T-helper 17 cell (primary cell): ENCODE data around the gene IL1RAPL2. TPM values are rescaled to one million over a fixed set of nuclear protein-coding genes. Genes with fewer than 3 reads are reported as not detected.
"Not testable (repeated sequence)": the region's sequence is repeated elsewhere in the genome, so short reads cannot be mapped to it uniquely, and the experiment has no call there.

Experiments used
- ATAC-seq: fragments of 150-1000 bp; cut with Tn5 transposase; 2 replicates; pipeline ENCODE4 v1.10.0; 2021; ENCODE audit warnings: mild to moderate bottlenecking, moderate library complexity
- DNase-seq, 3 donors: peaks; one replicate each; pipeline versions ENCODE4 v3.0.0 to v3.0.0-alpha.2; 2020 to 2021
- H3K9me3 ChIP-seq: one replicate; pipeline ENCODE4 v1.7.0; 2013; ENCODE audit warnings: low read length, mild to moderate bottlenecking; ENCODE audit not compliant: control insufficient read depth, poor library complexity, severe bottlenecking
- H3K27ac Mint-ChIP-seq: one replicate; pipeline ENCODE4 v1.8.0; 2022; ENCODE audit warnings: mild to moderate bottlenecking, moderate library complexity, mixed read lengths
- H3K27me3 Mint-ChIP-seq: one replicate; pipeline ENCODE4 v1.8.0; 2022; ENCODE audit warnings: mixed read lengths
- H3K36me3 Mint-ChIP-seq: one replicate; pipeline ENCODE4 v1.8.0; 2022; ENCODE audit warnings: low read depth, mixed read lengths
- H3K4me1 Mint-ChIP-seq: one replicate; pipeline ENCODE4 v1.8.0; 2022; ENCODE audit warnings: mild to moderate bottlenecking, mixed read lengths
- H3K4me3 Mint-ChIP-seq: one replicate; pipeline ENCODE4 v1.8.0; 2022; ENCODE audit warnings: mild to moderate bottlenecking, moderate library complexity, mixed read lengths
- total RNA-seq, 4 donors: library from RNA in 2 of 4; stranded (reverse) in 2 of 4; gene quantifications; one replicate each; pipeline ENCODE4 v1.2.3 and lab custom pipeline; 2022 to 2026

IL1RAPL2 gene
- total RNA-seq, 2 donors from 2014 or later = not detected

DNA sequence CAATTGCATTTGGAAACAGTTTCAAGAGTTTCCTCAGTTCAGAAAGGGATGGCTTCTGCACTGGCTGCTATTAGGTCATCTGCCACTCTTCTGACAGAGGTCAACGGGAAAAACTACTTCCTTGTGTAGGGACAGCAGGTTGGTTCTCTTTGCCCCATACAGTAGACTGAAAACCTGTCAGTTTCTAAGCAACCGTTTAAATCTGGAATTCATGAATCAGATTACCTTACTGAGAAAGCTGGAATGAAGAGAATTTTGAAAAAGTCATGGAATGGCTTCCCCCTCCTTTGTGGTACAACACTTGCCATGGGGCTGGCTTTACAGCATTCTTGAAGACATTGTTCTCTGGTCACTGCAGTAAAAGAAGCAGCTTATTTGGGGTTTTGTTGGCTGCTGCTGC is 240.3 kb downstream of the IL1RAPL2 start:
- Mint-ChIP-seq H3K27me3 (no peaks in the 10 kb centered on the region), H3K36me3 (no peaks in the 10 kb centered on the region), H3K4me3 (no peak overlapping the region), H3K27ac (no peak overlapping the region), H3K4me1 (no peaks in the 10 kb centered on the region)
- DNase-seq (no peak), ATAC-seq (no peak)
- no peaks in the 10 kb centered on the region for H3K9me3 ChIP-seq

DNA sequence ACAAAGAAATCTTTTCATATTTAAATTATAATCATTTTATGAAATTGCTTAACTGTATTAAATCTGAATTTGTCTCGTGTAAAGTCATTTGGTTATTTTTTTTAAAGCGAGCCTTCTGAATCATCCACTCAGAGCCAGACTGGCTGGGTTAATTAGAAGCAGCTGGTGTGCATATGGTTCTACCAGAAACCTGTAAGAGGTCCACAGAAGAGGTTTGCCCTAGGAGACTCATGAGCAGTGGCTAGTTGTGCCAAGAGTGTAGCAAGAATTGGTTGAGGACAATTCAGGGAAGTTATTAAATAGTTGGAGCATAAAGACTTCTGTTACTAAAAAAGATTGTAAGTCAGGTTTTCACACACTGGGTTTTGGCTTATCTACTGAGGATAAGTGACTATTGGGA is 267.4 kb downstream of the IL1RAPL2 start:
- Mint-ChIP-seq H3K4me1 (no peaks in the 10 kb centered on the region), H3K27ac (no peak overlapping the region), H3K4me3 (no peak overlapping the region), H3K27me3 (no peaks in the 10 kb centered on the region), H3K36me3 (no peaks in the 10 kb centered on the region)
- no peak for DNase-seq
- H3K9me3 ChIP-seq = no peaks in the 10 kb centered on the region
- ATAC-seq = no peak

DNA sequence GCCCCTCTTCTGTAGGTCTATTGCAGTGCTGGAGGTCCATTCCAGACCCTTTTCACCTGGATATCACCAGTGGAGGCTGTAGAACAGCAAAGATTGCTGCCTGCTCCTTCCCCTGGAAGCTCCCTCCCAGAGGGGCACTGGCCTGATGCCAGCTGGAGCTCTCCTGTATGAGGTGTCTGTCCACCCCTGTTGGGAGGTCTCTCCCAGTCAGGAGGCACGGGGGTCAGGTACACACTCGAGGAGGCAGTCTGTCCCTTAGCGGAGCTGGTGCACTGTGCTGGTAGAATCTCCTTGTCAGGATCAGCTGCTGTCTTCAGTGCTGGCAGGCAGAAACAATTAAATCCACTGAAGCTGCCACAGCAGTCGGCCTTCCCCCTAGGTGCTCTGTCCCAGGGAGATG is 276.6 kb downstream of the IL1RAPL2 start:
- Mint-ChIP-seq H3K27me3 (no peaks in the 10 kb centered on the region), H3K4me3 (no peak overlapping the region), H3K4me1 (no peaks in the 10 kb centered on the region), H3K36me3 (no peaks in the 10 kb centered on the region), H3K27ac (no peak overlapping the region)
- DNase-seq (no peak), ATAC-seq (no peak)
- no peaks in the 10 kb centered on the region for H3K9me3 ChIP-seq

DNA sequence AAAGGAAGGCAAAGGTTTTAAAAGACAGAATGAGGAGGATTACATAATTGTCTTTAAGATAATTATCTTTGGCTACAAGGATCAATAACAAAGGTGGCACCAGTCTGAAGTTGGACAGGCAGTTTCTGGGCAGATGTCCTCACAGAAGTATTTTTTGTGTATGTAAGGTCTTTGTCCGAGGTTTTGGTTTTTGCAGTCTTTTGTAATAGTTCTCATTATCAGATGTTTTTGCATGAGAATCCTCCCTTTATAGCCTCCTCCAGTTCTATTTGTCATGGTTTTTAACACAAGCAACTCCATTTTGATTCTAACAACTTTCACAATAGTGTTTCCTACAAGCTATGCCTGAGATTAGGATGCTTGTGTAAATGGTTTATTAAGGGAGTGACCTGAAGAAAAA is 286.2 kb downstream of the IL1RAPL2 start:
- Mint-ChIP-seq H3K4me3 (no peak overlapping the region), H3K27me3 (no peaks in the 10 kb centered on the region), H3K27ac (no peak overlapping the region), H3K4me1 (no peaks in the 10 kb centered on the region), H3K36me3 (no peaks in the 10 kb centered on the region)
- DNase-seq (no peak), ATAC-seq (no peak)
- no peaks in the 10 kb centered on the region for H3K9me3 ChIP-seq

DNA sequence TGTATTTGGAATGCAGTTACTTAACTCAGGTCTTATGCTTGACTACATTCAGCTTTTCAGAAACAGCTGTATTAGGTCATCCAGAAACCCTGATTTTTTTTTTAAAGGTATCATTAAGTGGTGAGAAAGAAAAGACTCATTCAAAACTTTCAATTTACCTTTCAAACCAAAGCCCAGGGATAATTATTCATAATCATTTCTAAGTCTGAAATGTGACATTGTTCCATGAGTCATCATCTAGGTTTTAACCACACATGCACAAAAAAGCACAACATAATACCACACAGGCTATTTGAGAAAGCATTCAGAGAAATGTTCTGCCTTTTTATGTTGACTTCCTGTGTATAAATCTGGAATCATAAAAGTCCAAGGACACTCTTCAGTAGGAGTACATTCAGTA is 288.2 kb downstream of the IL1RAPL2 start:
- Mint-ChIP-seq H3K4me1 (no peaks in the 10 kb centered on the region), H3K4me3 (no peak overlapping the region), H3K27me3 (no peaks in the 10 kb centered on the region), H3K36me3 (no peaks in the 10 kb centered on the region), H3K27ac (no peak overlapping the region)
- no peak for DNase-seq
- no peak for ATAC-seq
- no peaks in the 10 kb centered on the region for H3K9me3 ChIP-seq

DNA sequence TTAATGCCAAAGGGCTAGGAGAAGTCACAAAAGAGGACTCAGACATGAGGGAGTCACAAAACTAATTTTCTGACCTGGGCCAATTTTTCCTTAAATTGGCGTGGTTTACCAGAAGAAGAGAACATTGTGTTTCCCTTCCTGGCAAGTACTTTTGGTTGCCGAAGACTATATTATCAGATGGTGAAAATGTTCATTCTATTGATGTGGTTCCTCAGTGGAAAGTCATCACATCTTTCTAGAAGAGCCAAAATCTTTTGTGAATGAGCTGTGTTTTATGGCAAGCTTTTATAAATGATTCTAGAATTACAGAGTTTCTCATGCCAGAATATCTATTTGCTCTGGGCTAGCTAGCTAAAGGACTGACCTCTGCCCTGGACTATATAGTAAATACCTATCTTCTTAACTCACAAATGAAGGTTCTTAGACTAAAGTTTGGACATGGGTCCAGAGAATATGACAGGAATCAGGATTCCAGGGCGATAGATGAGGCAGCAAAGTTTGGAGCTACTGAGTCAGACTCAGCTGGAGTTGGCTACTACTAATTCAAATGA is 288.9 kb downstream of the IL1RAPL2 start:
- no peaks in the 10 kb centered on the region for H3K9me3 ChIP-seq
- no peaks in the 10 kb centered on the region for H3K4me1 Mint-ChIP-seq
- H3K36me3 Mint-ChIP-seq = no peaks in the 10 kb centered on the region
- no peak for DNase-seq
- H3K27me3 Mint-ChIP-seq = no peaks in the 10 kb centered on the region
- no peak overlapping the region for H3K27ac Mint-ChIP-seq
- no peak overlapping the region for H3K4me3 Mint-ChIP-seq
- no peak for ATAC-seq

DNA sequence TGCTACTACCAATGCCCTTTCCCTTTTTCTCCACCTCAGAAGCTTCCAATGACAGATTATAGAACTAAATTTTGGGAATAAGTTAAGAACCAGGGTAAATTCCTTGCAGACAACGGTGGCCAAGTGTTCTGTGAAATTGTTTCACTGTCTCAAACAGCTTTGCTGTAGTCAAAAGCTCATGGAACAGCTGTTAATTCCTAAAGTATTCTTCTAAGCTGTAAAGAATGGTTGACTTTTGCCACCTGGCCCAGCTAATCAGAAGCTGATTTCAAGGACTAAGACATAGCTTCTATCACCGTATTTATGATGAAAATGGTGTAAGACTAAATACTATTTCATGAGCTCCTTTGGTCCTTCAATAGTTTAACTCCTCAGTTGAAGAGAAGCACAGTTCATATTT is 297.5 kb downstream of the IL1RAPL2 start:
- ATAC-seq (no peak), DNase-seq (no peak)
- H3K9me3 ChIP-seq = no peaks in the 10 kb centered on the region
- no peaks in the 10 kb centered on the region for H3K27me3 Mint-ChIP-seq
- peaks cover 2% of the 10 kb centered on the region for H3K36me3 Mint-ChIP-seq
- no peak overlapping the region for H3K4me3 Mint-ChIP-seq
- H3K4me1 Mint-ChIP-seq = no peaks in the 10 kb centered on the region
- H3K27ac Mint-ChIP-seq = no peak overlapping the region

DNA sequence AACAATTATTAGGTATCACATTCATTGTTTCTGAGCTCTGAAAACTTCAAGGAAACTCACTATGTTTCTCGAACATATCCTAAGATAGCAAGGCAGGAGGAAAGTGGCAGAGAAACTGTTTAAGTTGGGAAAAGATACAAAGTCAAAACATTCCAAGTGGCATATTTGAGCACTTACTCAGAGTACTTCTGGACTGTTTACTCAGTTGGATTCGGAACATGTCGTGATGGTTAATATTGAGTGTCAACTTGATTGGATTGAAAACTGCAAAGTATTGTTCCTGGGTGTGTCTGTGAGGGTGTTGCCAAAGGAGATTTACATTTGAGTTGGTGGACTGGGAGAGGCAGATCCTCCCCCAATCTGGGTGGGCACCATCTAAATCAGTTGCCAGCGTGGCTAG is 298.3 kb downstream of the IL1RAPL2 start:
- DNase-seq = no peak
- no peak for ATAC-seq
- Mint-ChIP-seq H3K4me1 (no peaks in the 10 kb centered on the region), H3K27ac (no peak overlapping the region), H3K27me3 (no peaks in the 10 kb centered on the region), H3K36me3 (peaks cover 2% of the 10 kb centered on the region), H3K4me3 (no peak overlapping the region)
- no peaks in the 10 kb centered on the region for H3K9me3 ChIP-seq

DNA sequence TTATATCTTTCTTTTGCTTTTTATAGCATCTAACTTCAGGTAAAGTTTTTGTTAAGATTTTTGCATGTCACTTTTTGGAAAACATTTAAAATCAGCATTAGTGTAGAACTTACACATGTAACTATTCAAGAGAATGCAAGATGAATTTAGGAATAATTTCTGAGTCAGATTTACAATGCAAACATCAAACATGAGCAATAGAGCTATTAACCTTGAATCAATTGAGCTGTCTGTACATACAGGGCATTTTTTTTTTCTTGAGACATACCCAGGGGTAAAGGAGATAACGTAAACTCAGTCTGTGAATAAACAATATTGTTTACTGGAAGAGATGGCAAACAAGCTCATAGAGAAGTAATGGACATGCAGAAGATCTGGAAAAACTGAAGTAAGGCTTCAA is 311.5 kb downstream of the IL1RAPL2 start:
- Mint-ChIP-seq H3K27me3 (no peaks in the 10 kb centered on the region), H3K4me3 (no peak overlapping the region), H3K36me3 (no peaks in the 10 kb centered on the region), H3K27ac (no peak overlapping the region), H3K4me1 (no peaks in the 10 kb centered on the region)
- ATAC-seq = no peak
- DNase-seq = no peak
- H3K9me3 ChIP-seq = no peaks in the 10 kb centered on the region

DNA sequence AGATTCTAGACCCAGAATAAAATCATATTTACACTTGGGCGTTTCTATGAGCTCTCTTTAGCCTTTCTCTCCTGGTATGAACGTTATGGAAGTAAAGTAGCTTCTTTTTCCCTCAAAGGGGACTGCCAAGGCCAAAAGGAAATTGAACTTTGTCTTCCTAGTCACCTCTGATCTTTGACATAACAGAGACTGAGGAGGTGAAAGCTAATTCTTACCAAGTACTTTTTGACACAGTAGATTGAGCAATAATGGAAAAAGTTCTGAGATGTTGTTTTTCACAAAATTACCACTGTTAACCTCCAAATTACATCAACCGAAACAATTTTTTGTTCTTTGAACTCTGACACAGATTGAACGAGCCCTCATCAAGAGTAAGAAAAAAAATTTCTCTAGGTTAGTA is 336.1 kb downstream of the IL1RAPL2 start:
- no peaks in the 10 kb centered on the region for H3K4me1 Mint-ChIP-seq
- no peaks in the 10 kb centered on the region for H3K36me3 Mint-ChIP-seq
- no peaks in the 10 kb centered on the region for H3K27me3 Mint-ChIP-seq
- no peak overlapping the region for H3K4me3 Mint-ChIP-seq
- H3K9me3 ChIP-seq = no peaks in the 10 kb centered on the region
- no peak overlapping the region for H3K27ac Mint-ChIP-seq
- no peak for ATAC-seq
- DNase-seq = no peak

DNA sequence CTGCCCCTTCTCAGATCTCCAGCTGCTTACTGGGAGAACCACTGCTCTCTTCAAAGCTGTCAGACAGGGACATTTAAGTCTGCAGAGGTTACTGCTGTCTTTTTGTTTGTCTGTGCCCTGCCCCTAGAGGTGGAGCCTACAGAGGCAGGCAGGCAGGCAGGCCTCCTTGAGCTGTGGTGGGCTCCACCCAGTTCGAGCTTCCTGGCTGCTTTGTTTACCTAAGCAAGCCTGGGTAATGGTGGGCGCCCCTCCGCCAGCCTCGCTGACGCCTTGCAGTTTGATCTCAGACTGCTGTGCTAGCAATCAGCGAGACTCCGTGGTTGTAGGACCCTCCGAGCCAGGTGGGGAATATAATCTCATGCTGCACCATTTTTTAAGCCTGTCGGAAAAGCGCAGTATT is 343.7 kb downstream of the IL1RAPL2 start:
- not testable (repeated sequence) for H3K27ac Mint-ChIP-seq, H3K9me3 ChIP-seq, H3K27me3 Mint-ChIP-seq, H3K4me1 Mint-ChIP-seq, H3K36me3 Mint-ChIP-seq, ATAC-seq
- peak overlapping the region; percentile 65 for H3K4me3 Mint-ChIP-seq
- peak in 1 of 3 donors; percentile 8 for DNase-seq

DNA sequence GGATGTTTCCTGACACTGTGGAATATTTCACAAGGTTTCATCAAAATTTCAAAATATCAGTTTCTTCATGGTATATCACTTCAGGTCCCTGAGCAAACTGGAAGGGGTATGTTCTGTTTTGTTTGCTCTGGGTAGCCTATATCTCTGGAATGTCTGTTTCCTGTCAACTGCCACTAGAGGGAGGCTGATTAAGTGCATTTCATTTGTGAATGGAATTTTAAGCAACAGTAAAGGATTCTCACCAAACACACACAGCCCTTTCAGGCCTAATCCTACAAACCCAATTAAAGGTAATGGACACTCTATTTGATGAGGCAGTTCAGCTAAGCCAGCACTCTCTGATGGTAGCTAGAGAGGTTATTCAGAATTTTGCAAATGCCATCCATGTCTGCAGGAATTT is 347.3 kb downstream of the IL1RAPL2 start:
- no peak overlapping the region for H3K4me3 Mint-ChIP-seq
- H3K36me3 Mint-ChIP-seq = no peaks in the 10 kb centered on the region
- no peaks in the 10 kb centered on the region for H3K4me1 Mint-ChIP-seq
- DNase-seq = no peak
- no peak for ATAC-seq
- H3K9me3 ChIP-seq = no peaks in the 10 kb centered on the region
- no peak overlapping the region for H3K27ac Mint-ChIP-seq
- H3K27me3 Mint-ChIP-seq = no peaks in the 10 kb centered on the region

DNA sequence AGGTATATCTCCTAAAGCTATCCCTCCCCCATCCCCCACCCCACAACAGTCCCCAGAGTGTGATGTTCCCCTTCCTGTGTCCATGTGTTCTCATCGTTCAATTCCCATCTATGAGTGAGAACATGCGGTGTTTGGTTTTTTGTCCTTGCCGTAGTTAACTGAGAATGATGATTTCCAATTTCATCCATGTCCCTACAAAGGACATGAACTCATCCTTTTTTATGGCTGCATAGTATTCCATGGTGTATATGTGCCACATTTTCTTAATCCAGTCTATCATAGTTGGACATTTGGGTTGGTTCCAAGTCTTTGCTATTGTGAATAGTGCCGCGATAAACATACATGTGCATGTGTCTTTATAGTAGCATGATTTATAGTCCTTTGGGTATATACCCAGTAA is 348.7 kb downstream of the IL1RAPL2 start:
- H3K4me1 Mint-ChIP-seq, H3K27ac Mint-ChIP-seq, H3K27me3 Mint-ChIP-seq, ATAC-seq, H3K36me3 Mint-ChIP-seq, H3K4me3 Mint-ChIP-seq, DNase-seq, H3K9me3 ChIP-seq: not testable (repeated sequence)

DNA sequence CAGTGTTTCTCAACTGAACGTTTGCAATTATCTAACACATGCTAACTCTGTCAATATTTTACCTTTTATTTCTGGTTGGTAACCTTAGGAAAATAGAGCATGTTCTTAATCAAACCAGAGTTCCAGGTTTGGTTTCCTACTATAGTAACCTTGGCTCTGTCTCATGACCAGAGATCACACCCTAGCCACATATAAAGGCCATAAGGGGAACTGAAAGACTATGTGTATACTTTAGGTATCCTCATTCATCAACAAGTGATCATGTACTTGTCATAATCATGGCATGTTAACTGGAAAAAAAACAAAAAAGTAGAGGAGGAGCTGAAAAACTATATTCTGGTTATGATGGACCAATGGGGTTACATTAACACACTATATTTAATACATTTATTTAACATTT is 352.1 kb downstream of the IL1RAPL2 start:
- DNase-seq = no peak
- H3K4me1 Mint-ChIP-seq = no peaks in the 10 kb centered on the region
- H3K36me3 Mint-ChIP-seq = no peaks in the 10 kb centered on the region
- ATAC-seq = no peak
- H3K27ac Mint-ChIP-seq = no peak overlapping the region
- H3K27me3 Mint-ChIP-seq = no peaks in the 10 kb centered on the region
- H3K4me3 Mint-ChIP-seq = no peak overlapping the region
- no peaks in the 10 kb centered on the region for H3K9me3 ChIP-seq
